G401 (cell line): ENCODE data around the gene DCTN3. TPM values are rescaled to one million over a fixed set of nuclear protein-coding genes. Genes with fewer than 3 reads are reported as not detected.
"Not testable (repeated sequence)": the region's sequence is repeated elsewhere in the genome, so short reads cannot be mapped to it uniquely, and the experiment has no call there.

Experiments
- DNase-seq: peaks from one replicate; pipeline ENCODE4 v3.0.0-alpha.2; 2015; ENCODE audit warnings: low spot score
- in situ Hi-C: cut with HindIII; loops from 2 replicates; pipeline ENCODE4 v1.10.0; 2016; ENCODE audit warnings: low sequenced_read_pairs, mixed read lengths
- total RNA-seq: library from RNA; depleted of rRNA; stranded (reverse); fragments of >200 nt; shearing (Covaris generic); gene quantifications from 2 replicates; pipeline ENCODE4 v1.2.3, GENCODE V29; 2014

Gene DCTN3
- total RNA-seq, 1 experiment from 2014 or later = 160 TPM

DNA sequence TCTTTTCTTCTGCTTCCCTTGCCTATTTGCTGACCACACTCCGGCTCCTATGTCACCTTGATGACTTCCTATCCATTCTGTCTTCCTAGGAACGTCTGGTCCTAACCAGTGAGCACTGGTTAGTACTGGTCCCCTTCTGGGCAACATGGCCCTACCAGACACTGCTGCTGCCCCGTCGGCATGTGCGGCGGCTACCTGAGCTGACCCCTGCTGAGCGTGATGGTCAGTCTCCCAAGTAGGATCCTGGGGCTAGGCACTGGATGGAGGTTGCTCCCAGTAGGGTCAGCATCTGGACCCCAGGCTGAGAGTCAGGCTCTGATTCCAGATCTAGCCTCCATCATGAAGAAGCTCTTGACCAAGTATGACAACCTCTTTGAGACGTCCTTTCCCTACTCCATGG lies 28.4 kb upstream of the DCTN3 start:
- no peak for DNase-seq
- in situ Hi-C loops = no loop called here

DNA sequence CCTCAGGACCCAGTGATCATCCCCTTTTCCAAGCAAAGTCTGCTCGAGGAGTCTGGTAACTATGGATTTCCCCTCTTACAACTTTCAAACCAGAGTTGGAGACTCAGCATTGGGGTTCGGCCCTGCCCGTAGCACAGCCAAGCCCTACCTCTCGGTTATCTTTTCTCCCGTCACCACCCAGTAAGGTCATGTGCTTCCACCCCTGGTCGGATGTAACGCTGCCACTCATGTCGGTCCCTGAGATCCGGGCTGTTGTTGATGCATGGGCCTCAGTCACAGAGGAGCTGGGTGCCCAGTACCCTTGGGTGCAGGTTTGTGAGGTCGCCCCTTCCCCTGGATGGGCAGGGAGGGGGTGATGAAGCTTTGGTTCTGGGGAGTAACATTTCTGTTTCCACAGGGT lies 27.4 kb upstream of the DCTN3 start:
- no peak for DNase-seq

DNA sequence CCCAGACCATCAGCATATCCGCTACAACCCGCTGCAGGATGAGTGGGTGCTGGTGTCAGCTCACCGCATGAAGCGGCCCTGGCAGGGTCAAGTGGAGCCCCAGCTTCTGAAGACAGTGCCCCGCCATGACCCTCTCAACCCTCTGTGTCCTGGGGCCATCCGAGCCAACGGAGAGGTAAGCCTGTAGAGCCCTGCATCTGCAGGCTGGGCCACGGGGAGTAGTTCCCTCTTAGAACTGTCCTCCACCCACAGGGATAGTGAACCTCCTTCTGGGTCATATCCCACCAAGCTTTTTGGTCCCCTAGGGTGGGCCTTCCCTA lies 26.7 kb upstream of the DCTN3 start:
- in situ Hi-C loops = no loop called here
- DNase-seq = no peak

More for the DNA sequence above, 27.4 kb upstream of the DCTN3 start:
- in situ Hi-C loops = no loop called here

DNA sequence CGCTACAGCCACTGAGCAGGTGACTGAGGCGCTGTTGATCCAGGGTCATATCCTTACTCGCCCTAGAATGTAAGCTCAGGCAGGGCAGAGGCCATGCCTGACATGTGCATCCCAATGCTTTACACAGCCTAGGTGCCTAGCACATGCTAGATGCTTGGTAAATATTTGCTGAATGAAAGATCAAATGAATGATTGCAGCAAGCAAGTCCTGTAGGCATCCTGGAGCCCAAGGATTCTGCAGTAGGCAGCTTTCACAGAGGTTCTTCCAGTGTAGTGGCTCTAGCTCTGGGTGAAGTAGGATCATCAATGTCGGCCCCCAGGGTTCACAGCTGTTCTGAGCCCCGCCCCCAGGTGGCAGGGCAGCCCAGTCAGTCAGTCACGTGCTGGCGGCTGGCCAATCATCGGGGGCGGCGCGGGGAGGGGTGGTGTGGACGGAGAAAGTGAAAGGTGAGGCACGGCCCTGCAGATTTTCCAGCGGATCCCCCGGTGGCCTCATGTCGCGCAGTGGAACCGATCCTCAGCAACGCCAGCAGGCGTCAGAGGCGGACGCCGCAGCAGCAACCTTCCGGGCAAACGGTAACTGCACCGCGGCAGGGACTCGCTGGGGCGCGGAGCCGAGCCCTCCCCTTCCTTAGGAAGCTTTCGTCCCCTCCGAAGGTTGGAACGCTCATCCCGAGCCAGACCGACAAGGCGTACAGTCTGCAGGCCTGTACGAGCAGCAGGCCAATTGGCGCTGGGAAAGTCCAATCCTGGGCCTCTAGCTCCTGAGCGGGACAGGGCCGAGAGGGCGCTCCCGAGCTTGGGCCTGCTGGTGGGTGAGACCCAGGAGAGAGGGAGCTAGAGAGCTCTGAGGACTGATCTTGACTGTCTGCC lies 26.2 kb upstream of the DCTN3 start, which contains the start of gene GALT:
Gene GALT, plus strand, starts transcription at position 465 of the 873 bp plus-strand sequence. Its CDS starts 30 bp downstream, at position 495.
- peak; percentile 85 for DNase-seq
- in situ Hi-C loops = no loop called here

DNA sequence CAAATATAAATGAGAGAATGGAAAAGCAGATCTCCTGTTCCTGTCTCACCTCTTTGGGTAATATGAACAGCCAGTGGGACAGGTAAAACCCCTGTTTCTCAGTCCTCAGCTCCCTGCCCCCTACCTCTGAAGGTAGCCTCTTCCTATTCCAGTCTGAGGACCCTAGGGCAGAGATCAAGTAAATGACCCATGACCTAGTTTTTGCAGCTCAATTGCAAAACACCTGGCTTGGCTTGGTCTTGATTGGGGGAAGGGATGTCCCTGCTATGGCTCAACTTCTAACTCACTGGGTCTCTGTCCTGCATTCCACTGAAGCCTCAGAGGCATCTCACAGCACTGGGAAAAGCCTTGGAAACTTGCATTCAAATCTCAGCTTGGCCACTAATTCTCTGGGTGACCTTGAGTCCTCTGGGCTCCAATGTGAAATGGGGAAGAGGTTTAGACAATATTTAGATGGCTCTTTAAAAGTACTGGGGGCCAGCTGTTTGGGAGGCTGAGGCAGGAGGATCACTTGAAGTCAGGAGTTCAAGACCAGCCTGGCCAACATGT lies 24.5 kb upstream of the DCTN3 start:
- no peak for DNase-seq
- in situ Hi-C loops = no loop called here

DNA sequence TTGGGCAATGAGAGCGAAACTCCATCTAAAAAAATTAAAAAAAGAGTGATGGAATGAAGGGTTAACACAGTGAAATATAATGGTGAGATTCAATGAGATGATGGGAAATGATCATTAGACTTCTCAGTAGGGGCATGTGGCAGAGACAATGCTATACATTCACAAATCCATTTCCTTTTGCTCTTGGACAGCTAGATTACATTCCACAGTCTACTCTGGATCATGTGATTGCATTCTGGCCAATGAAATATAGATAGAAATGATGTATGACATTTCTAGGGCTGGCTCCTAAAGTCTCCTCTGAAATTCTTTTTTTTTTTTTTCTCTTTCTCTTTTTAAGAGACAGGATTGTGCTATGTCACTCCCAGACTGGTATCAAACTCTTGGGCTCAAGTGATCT lies 22.4 kb upstream of the DCTN3 start:
- no peak for DNase-seq
- in situ Hi-C loops = no loop called here

DNA sequence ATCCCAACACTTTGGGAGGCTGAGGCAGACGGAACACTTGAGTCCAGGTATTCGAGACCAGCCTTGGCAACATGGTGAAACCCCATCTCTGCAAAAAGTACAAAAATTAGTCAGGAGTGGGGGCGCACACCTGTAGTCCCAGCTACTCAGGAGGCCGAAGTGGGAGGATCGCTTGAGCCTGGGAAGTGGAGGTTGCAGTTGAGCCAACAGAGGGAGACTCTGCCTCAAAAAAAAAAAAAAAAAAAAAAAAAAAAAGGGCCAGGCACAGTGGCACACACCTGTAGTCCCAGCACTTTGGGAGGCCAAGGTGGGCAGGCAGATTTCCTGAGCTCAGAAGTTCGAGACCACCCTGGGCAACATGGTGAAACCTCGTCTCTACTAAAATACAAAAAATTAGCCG lies 19.0 kb upstream of the DCTN3 start:
- in situ Hi-C loops, DNase-seq: not testable (repeated sequence)

DNA sequence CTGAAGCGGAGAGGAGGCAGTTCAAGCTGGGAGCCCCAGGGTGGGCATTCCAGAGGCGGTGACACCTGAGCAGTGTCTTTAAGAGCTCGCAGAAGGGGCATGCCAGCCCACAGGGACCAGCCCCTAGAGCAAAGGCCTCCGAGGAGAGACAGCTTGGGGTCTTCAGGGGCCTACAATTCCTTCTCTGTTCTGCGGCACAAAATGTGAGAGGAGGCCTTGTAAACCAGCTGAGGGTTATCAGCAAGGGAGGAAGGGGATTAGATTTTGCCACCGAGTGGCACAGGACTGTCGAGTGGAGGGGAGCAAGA lies 17.8 kb upstream of the DCTN3 start:
- in situ Hi-C loops = no loop called here
- DNase-seq = no peak

DNA sequence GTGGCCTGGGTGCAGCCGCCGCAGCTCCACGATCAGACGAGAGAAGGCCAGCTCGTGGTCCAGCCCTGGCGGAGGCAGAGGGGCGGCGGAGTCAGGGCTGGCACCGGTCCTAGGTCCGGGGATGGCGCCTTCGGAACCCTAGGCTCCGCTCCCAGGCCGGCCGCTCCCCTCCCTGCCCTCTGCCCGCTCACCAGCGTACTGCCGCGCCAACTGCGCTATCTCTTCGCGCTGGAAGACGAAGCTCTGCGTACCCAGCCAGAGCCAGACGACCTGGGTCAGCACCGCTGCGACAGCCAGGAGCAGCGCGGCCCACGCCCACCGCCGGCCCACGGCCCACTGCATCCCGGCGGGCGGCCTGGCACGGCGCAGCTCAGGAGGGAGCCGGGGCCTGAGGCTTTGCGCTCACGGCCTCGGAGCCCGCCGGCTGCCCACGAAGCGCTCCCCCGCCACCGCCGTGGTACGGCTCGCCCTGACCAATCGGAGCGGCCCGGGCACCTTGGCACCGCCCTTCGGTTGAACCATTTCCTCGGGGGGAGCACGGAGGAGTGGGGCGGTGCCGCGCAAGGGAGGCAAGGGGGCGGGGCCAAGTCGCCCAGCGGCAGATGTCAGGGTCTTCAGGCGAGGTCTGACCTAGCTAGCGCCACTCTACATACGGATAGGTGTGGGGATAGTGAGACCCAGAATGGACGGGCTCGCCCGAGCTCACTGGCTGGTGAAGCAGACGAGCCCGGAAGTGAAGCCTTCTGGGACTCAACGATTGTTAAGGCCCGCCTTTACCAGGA lies 17.3 kb upstream of the DCTN3 start, which contains the start of gene SIGMAR1:
Gene SIGMAR1, minus strand, starts transcription at position 432 of the 782 bp plus-strand sequence. Its CDS starts 90 bp downstream, at position 342.
- in situ Hi-C loops = no loop called here
- DNase-seq = peak; percentile 93

DNA sequence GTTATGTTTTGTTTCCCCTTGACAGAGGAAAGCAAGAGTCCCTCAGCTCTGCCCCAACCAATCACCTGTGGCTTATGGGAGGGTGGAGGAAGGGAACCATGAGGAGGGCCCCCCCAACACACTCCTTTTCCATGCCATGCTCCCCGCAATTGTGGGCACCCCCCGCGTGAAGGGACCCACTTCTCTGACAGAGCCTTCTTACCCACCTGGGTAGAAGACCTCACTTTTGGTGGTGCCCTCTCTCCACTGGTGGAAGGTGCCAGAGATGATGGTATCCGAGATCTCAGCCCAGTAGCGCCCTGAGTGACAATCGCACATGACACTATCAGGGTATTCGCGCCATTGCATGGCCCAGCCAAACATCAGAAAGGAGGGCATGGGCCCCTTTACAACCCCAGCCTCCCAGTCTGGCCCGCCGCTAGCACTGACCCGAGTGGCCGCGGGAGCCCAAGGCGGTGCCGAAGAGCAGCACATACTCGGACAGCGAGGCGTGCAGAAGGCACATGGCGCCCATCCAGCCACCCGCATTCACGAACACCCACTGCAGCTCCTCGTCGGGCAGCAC lies 16.6 kb upstream of the DCTN3 start:
- no peak for DNase-seq
- in situ Hi-C loops = no loop called here

DNA sequence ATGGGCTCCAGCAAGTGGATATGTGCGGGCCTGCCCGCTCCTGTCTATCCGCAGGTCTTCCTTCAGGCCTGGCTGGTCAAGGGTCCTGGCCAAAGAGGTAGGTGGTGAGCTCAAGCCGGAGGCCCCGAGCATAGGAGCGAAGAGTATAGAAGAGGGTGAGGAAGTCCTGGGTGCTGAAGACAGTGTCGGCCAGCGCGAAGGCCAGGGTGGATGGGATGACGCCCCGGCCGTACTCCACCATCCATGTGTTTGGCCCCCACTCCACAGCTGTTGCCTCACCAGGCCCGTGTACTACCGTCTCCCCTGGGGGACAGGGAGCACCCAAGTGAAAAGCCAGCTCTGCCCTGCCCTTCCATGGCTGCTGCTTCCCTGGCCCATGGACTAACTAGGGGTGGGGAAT lies 15.3 kb upstream of the DCTN3 start:
- in situ Hi-C loops = no loop called here

DNA sequence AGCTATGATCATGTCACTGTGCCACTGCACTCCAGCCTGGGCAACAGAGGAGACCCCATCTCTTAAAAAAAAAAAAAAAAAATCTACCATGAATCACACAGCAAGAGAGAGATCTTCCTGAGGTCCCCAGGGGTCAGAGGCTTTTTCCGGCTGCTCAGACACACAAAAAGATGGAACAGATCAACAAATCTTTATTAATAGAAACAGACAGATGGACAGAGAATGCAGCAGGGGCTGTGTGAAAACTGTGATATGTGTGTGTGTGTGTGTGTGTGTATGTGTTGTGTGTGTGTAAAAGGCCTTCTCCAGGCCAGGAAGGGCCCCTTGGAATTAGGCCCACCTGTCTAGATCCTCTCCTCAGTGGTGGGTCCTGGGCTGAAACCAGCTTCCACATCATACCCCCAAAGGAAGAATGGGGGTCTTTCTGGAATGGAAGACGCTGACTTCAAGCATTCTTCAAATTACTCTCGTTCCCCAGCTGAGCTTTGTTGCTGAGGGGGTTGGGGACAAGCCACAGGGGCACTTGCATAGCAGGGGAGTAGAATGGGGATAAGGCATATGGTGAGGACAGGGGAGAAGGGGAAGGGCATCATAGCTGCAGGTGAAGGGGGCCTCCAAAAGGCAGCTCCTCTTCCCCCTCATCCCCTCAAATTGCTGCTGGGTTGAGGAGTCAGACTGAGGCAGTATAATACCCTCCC lies 14.4 kb upstream of the DCTN3 start:
- DNase-seq = no peak
- in situ Hi-C loops = no loop called here

More for the DNA sequence above, 15.3 kb upstream of the DCTN3 start:
- DNase-seq = no peak

DNA sequence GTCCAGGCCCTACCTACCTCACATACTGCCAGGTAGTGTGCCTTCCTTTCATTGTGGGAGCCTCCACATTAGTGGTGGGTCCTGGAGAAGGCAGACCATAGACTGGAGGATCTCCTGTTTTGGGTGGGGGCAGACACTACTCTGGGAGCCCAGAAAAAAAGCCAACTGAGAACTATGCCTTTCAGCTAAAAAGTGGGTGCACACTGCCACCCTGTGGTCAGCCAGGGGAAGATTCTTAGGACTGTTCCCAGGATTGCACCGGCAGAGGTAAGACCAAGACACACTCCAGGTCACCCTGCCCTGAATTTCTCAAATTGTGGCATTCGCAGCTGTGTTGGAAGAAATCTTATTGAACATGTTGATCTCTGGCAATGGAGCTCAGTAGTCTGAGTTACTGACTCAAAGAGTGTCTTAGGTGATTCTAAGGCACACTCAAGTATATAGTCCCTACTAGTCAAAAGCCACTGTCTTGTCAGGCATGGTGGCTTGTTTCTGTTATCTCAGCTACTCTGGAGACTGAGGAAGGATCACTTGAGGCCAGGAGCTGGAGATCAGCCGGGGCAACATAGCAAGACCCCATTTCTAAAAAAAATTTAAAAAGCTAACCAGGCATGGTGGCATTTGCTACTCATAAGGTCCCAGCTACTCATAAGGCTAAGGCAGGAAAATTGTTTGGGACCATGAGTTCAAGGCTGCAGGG lies 13.7 kb upstream of the DCTN3 start:
- in situ Hi-C loops = no loop called here
- peak; percentile 88 for DNase-seq

DNA sequence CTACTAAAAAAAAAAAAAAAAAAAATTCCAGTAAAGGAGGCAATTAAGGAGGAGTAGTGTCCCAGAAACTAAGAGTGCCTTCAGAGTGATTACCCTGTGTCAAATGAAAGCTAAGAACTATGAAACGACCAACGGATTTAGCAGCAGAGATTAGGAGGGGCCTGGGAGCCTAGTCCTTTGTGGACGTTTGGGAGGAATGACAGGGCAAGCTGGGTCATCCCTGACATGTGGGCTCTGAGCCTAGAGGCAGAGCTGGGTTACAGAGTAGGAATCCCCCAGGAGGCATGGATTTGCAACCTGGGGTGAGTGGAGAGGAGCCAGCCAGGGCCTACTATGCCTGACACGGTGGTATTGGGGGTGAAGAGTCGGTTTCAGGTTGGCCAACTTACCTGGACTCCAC lies 12.9 kb upstream of the DCTN3 start:
- DNase-seq = no peak
- in situ Hi-C loops = no loop called here

DNA sequence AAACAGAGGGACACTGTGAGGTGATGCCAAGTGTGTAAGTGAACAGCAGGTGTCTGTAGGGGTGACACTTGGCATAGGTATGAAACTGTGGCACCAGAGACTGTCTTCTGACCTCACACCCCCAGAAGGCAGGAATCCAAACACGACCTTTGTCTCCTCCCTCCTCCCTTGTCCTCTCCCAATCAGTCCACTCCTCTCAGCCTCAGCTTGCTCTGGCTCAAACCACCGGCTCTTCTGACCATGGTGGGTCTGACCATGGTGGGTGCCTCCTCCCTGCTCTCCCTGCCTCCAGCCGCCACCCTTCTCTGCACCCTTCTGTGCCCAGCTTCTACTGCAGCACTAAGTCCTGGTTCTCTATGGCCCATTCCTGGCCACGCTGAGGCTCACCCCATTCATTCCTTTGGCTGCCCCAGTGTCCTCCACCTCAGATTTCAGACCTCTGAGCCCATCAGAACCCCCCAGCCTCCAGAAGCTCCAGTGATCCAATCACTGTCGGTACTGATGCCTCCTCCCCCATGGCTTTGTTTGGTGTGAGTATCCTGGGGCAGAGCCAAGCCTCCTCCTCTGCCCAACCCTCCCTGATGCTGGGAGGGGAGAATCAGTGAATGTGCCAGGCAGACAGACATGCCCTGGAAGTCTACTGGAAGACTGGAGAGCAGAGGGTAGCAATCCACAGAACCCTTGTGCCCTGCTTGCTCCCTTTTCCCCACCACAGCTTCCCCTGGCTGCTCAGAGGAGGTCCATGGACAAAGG lies 10.3 kb upstream of the DCTN3 start:
- no peak for DNase-seq
- in situ Hi-C loops = no loop called here

DNA sequence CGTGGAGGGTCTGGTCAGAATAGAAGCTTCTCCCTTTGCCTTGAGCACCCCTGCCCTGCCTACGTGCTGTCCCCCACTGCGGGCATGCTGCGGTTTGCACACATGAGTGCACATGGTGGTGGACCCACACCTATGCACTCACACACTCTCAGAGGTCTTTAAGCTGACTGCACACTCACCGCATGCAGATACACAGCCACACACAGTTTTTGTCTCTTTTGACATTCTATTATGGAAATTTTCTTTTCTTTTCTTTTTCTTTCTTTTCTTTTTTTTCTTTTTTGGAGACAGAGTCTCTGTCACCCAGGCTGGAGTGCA lies 9.2 kb upstream of the DCTN3 start:
- in situ Hi-C loops = no loop called here
- no peak for DNase-seq

DNA sequence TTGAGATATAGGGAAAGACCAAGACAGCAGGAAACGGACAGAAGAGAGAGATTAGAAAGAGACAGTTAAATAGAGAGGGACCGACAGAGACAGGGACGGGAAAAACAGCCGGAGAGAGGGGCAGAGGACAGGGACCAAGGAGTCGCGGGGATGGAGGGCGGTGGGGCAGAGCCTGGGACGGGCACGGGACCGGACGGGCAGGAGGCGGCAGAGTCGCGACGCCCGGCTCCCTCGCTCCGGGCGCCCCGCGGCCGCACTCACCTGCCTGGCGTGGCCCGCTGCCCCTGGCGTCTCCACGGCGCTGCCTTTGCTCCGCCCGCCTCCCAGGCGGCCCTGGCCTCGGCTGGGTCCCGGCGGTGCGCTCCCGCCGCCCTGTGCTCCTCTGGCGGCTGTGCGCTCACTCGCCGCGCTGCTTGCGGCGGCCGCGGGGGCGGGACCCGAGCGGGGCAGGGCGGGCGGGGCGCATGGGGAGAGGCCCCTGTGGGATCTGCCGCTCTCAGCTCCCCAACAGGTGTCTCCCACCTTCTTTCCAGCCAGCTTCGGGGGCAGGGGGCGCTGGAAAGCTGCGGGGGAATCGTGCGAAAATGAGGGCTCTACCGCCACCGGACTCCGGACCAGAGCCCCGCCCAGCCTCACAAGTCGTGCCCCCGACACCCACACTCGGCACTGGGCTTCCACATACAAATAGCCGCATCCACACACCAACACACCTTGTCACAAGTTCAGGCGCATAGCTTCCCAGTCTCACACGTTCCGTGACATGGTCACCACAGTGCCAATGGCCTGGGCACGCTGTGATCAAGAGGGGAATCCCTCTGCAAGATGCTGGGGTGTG lies 8.6 kb upstream of the DCTN3 start, which contains the start of gene ARID3C:
Gene ARID3C, minus strand, starts transcription at position 411 of the 835 bp plus-strand sequence. CDS start 1,052 bp downstream, outside the sequence.
- in situ Hi-C loops = no loop called here
- peak; percentile 27 for DNase-seq
